ENCODE data around the gene PARM1.

Gene PARM1, protein sequence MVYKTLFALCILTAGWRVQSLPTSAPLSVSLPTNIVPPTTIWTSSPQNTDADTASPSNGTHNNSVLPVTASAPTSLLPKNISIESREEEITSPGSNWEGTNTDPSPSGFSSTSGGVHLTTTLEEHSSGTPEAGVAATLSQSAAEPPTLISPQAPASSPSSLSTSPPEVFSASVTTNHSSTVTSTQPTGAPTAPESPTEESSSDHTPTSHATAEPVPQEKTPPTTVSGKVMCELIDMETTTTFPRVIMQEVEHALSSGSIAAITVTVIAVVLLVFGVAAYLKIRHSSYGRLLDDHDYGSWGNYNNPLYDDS

DNA sequence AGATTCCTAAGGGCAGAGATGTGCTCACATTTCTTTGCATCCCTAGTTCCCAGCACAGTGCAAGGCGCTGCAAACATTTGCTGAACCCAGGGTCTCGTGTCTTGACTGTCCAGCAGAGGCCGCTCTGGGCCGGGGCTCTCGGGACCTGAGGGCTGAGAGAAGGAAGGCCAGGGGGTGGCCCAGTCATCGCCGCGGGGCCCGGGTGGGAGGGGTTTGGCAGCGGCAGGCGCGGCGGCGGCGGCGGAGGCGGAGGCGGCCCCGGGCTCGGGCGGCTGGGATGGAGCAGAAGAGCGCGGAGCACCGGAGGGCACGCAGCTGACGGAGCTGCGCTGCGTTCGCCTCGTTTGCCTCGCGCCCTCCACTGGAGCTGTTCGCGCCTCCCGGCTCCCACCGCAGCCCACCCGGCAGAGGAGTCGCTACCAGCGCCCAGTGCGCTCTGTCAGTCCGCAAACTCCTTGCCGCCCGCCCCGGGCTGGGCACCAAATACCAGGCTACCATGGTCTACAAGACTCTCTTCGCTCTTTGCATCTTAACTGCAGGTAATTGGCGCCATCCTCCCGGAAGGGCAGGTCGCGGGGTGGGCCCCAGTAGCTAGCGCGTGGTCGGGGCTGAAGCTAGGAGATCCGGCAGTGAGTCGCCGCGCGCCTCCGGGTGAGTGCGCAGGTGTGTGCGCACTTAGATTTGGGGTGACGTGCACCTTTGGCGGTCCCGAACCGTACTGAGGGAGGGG lies at the start of gene PARM1:
Gene PARM1 (plus strand): TSS at position 285 of the 730 bp plus-strand sequence. CDS start 212 bp downstream, at position 497.
- DNase-seq, result no peak

GRCh38 chr4:74884266-74884665 lies 48.6 kb upstream of the PARM1 start:
- no peak for DNase-seq

DNA sequence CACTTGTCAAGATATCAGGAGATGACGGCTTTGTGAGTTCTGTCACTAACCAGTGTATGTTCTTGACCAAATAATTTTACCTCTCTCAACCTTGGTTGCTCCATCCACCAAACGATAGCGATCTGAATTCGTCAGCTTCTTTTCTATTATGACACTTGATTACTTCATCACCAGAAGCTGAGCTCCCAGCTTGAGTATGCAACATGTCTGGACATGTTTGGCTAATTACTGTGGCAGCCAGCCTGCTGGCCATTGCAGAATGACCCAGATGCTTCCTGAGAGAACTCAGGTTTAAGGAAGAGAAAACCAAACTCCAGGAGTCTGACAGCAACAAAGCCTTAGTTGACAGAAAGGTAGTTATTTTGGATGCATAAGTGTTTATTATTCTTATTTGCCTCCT lies 46.4 kb upstream of the PARM1 start:
- no peak for DNase-seq

DNA sequence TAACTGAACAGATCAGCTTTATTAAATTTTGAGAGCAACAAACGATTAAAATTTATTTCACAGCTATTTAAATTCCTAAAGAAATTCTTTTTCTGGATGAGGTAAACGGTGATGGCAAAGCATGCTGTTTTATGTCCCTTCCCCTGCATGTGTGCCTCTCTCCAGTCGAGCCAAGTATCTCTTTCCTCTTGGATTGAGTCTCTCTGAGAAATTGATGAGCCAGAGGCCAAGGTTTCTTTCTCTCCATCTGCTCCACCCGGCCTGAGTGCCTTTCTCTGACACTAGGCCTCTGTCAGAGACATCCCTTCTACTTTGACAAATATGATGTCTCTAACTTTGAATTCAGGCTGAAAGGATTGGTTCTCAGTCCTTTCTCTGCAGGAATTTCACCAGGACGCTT lies 42.6 kb upstream of the PARM1 start:
- no peak for DNase-seq

DNA sequence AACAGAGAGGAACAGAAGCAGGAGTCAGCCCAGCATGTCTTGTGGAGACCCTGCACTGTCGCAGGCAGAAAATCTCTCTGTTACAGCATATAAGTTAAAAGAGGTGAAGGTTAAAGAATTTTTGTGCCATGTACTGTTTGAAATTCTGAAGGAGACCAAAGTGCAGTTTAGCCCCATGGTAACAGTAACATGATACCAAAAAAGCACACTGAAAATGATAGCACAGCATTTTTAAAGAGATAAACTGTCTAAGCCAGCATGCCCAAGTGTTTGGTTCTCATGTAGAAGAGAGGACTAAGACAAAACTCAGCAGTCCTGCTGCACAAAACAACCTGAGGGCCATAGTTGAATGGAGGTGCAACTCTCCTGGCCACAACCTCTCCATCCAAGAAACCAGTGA lies 41.9 kb upstream of the PARM1 start:
- DNase-seq, result no peak

GRCh38 chr4:74893171-74893570 lies 39.7 kb upstream of the PARM1 start:
- DNase-seq, result no peak

DNA sequence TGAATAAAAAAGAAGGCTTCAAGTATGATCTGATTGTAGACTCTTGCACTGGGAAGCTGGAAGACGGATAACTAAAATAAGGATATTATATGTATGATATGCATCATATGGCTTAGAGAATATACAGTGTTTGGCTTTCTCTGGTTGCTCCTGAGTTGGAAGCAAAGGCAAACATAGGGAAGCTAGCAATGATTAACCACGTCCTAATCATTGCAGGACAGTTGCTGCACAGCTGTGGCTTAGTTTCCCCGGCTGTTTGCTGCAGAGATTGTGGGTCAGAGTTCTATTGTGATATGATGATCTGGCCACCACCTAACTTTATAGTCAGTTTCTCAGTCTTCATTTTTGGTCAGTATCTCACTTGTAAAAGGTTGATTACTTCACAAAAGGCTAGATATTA lies 36.3 kb upstream of the PARM1 start:
- no peak for DNase-seq

DNA sequence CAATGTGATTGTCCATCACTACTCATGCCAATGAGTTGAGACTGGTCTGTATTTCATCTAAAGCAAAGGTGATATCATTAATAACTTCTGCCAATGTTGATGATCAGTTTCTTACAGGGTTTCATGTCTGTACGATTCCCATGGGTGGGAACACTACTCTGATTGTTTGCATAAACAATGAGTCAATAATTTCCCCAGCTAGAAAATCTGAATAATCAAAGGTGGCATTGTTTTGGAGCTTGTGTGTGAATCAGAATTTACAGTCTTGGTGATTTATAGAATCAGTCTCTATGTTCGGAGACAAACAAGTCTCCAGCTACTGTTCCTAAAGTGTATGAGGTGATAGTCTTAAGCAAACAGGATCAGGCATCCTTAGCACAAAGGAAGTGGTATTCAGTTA lies 35.5 kb upstream of the PARM1 start:
- no peak for DNase-seq

DNA sequence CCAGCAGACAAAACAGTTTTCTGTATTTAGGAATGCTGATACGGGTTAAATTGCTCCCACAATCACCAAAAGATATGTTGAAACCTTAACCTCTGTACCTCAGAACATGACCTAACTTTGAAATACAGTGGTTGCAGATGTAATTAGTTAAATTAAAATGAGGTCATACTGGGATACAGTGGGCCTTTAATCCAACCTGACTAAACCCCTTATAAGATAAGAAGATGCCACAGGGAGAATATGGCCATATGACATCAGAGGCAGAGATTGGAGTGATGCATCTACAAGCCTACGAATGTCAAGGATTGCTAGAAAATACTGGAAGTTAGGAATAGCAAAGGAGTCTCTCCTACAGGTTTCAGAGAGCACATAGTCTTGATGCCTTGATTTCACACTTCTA lies 32.1 kb upstream of the PARM1 start:
- no peak for DNase-seq

GRCh38 chr4:74904509-74905065 lies 28.3 kb upstream of the PARM1 start:
- DNase-seq, result no peak

GRCh38 chr4:74906771-74907170 lies 26.1 kb upstream of the PARM1 start:
- DNase-seq, result no peak

- DNase-seq, result no peak
Observed at GRCh38 chr4:74919783-74920182, 13.1 kb upstream of the PARM1 start.

DNA sequence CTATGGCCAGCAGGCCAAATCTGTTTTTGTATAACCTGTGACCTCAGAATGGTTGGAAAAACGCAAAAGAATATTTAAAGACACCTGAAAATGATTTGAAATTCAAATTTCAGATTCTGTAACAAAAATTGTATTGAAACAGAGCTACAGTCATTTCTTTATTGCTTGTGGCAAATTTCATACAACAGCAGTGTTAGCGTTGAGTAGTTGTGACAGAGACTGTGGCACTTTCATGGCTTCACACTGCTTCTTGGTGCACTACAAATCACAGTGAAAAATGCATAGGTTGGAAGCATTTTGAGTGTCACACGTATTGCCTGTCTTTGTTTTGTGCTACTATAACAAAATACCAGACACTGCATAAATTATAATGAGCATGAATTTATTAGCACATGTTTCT lies 12.2 kb upstream of the PARM1 start:
- DNase-seq, result no peak

- no peak for DNase-seq
Observed at GRCh38 chr4:74921490-74921889, 11.4 kb upstream of the PARM1 start.

DNA sequence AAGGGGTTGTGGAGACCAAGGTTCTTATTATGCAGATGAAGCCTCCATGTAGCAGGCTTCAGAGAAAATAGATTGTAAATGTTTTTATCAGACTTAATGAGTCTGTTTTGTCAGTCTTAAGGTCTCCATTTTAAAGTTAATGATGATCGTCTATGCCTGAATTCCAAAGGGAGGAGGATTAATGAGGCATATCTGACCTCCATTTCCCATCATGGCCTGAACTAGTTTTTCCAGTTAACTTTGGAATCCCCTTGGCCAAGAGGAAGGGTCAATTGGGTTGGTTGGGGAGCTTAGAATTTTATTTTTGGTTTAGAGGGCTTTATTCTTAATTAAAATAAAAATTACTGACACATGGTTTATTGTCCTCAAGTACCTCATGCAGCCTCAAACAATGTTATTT lies 6.9 kb upstream of the PARM1 start:
- no peak for DNase-seq

DNA sequence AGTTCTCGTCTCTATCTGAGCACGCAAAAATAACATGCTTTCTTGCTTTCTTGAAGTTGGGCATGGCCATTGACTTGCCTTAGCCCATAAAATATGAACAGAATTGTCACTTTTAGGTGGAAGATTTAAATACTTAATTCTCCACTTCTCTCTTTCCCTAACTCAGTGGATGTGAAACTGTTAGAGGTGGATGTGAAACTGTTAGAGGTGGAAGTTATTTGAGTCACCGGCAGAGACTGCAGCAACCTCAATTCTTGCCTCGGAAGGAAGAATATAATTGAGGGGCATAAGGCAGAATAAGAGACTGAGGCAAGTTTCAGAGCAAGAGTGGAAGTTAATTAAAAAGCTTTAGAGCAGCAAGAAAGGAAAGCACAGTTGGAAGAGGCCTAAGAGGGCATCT lies 2.8 kb upstream of the PARM1 start:
- DNase-seq, result no peak

DNA sequence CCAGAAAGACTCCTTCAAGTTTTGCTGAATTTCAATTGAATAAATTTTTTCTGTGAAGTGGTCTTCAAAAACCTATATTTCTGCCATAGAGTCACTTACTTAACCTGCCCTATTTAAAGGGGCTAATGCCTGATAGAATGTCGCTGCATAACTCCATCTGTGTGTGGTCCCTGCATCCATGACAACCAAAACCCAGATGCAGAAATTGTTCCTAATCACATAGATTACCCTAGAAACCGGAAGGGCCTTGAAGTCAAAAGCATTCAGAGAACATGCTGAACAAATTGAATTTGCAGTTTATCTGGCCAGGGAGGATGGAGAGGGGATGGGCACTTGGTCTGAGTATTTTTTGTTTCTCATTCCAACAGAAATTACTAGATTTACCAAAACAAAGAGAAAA lies 1.5 kb upstream of the PARM1 start:
- no peak for DNase-seq

- DNase-seq, result no peak
Observed at GRCh38 chr4:74932010-74932409, 906 bp upstream of the PARM1 start.

DNA sequence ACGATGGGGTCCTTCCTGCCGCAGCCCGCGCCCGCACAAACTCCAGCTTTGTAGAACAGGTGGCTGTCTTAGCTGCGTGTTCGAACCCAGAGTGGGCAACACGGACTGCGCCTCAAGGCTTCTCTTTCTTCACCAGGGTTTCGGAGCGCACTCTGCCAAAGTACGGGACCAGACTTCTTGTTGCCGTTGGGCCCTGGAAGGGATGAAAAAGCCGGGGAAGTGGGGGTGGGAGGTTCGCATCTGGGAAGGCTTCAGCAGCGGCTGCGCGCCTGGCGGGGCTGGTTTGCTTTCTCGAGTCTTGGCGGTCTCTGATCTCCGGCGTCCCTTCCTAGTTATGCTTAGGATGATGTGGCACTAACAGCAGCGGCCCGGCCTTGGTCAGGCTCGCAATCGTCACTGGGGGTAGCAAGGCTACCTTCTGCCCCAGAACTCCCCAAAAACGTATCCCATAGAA lies 673 bp downstream of the PARM1 start:
- no peak for DNase-seq

GRCh38 chr4:74934016-74934831 lies 1.3 kb downstream of the PARM1 start:
- DNase-seq, result no peak

DNA sequence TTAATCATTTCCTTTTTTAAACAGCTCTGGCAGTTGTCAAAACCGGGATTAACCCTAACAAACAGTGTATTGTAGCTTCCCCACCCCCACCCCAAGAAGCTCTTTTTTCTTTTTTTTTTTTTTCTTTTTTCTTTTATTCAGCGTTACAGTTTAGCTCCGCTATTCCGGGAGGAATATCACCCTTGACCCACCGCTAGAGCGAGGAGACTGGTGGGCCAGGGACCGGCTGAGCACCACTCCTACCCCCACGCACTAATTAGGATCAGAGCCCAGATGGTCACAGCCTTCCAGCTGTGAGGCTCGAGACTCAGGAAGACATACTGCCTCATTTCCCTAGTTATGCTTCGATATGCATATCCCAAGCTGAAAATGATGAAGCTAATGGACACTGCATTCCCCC lies 2.0 kb downstream of the PARM1 start:
- no peak for DNase-seq

DNA sequence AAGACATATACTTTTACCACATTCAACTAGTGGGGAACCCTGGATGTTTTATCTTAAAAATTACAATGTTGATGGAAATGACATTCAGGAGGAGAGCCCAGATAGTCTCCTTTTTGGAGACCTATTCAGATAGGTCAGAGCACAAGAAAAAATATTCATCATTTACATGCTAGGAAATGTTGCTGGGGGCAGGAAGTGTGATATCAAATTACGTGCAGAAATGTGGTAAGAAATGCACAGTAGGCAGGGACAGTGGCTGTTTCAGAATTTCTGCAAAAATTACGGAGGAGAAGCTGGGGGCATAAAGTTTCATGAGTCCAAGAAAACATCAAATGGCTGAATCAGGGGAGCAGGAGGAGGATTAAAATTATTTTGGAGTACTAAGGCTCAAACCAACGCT lies 8.2 kb downstream of the PARM1 start:
- no peak for DNase-seq

GRCh38 chr4:74942251-74942917 lies 9.5 kb downstream of the PARM1 start:
- DNase-seq, result no peak

All from stimulated activated CD4-positive, alpha-beta T cell treated with anti-CD3 and anti-CD28 coated beads, Interleukin-12 subunit alpha, Interleukin-12 subunit beta, amount 100 ng/mL, for 4 hours (primary cell).